AG04450 (cell line): Measurements from ENCODE around the gene HEATR9. TPM values are rescaled to one million over a fixed set of nuclear protein-coding genes. Genes with fewer than 3 reads are reported as not detected.

ENCODE experiments used
- CTCF ChIA-PET: fragments of 300-600, 350-600 bp; formaldehyde crosslinking; extraction: SDS; loops from one replicate; lab custom pipeline; 2022; ENCODE audit warnings: antibody characterized with exemption, inconsistent platforms; lab: Charles Lee
- POLR2A ChIA-PET: fragments of 350-600 bp; formaldehyde crosslinking; extraction: SDS; loops from one replicate; lab custom pipeline; 2021; ENCODE audit warnings: antibody characterized with exemption, inconsistent platforms; lab: Yijun Ruan, JAX
- DNase-seq: peaks from one replicate; pipeline ENCODE4 v3.0.0-alpha.2; 2011; ENCODE audit warnings: low read depth, low spot score
- H3K27ac ChIP-seq: one replicate; pipeline ENCODE4 v1.5.1; 2012; ENCODE audit warnings: low read depth, low read length, control low read depth
- H3K27me3 ChIP-seq: one replicate; pipeline ENCODE4 v1.6.0; 2012; ENCODE audit warnings: low read length; ENCODE audit not compliant: control insufficient read depth, insufficient read depth
- H3K4me3 ChIP-seq: 2 replicates; pipeline ENCODE4 v1.5.1; 2011; ENCODE audit warnings: mild to moderate bottlenecking, low read depth, low read length, control low read depth
- H3K9me3 ChIP-seq: 2 replicates; pipeline ENCODE4 v1.5.1; 2012; ENCODE audit warnings: low read length; ENCODE audit not compliant: control insufficient read depth, insufficient read depth
- CTCF ChIP-seq: IDR thresholded peaks from 2 replicates; pipeline ENCODE4 v1.5.1; 2011; ENCODE audit warnings: low read depth, low read length, control low read depth, inconsistent platforms
- polyA plus RNA-seq: library from polyadenylated mRNA; depleted of rRNA; stranded (reverse); fragments of >200 nt; gene quantifications from 2 replicates; pipeline ENCODE4 v1.2.3, GENCODE V29; 2011

The HEATR9 gene
- polyA plus RNA-seq, 1 experiment = not detected

- Histone ChIP-seq H3K27ac (no peak overlapping the region), H3K27me3 (no peaks in the 10 kb centered on the region), H3K4me3 (no peak overlapping the region), H3K9me3 (no peaks in the 10 kb centered on the region; the same call in 1 of the 2 replicates)
- no peak for DNase-seq
- POLR2A ChIA-PET = no interaction called here
- CTCF ChIA-PET = no interaction called here
- no peak for TF ChIP-seq CTCF
Measured at GRCh38 chr17:35913609-35914008, 44.9 kb upstream of the HEATR9 start.

- DNase-seq = no peak
- POLR2A ChIA-PET = no interaction called here
- Histone ChIP-seq H3K27ac (no peak overlapping the region), H3K4me3 (no peak overlapping the region), H3K27me3 (peaks cover 2% of the 10 kb centered on the region), H3K9me3 (no peaks in the 10 kb centered on the region; the same call in 1 of the 2 replicates)
- CTCF ChIA-PET = no interaction called here
- no peak for TF ChIP-seq CTCF
Measured at GRCh38 chr17:35912942-35913341, 44.3 kb upstream of the HEATR9 start.

GRCh38 chr17:35912339-35912912, 43.7 kb upstream of the HEATR9 start:
- H3K4me3 ChIP-seq = no peak overlapping the region
- TF ChIP-seq CTCF = no peak
- no peak overlapping the region for H3K27ac ChIP-seq
- ChIA-PET CTCF (no interaction called here), POLR2A (no interaction called here)
- no peak for DNase-seq
- no peaks in the 10 kb centered on the region for H3K9me3 ChIP-seq
- peaks cover 3% of the 10 kb centered on the region for H3K27me3 ChIP-seq

- H3K27me3 ChIP-seq = peaks cover 3% of the 10 kb centered on the region
- H3K4me3 ChIP-seq = no peak overlapping the region
- no peak for TF ChIP-seq CTCF
- ChIA-PET CTCF (no interaction called here), POLR2A (no interaction called here)
- H3K27ac ChIP-seq = no peak overlapping the region
- H3K9me3 ChIP-seq = no peaks in the 10 kb centered on the region
- no peak for DNase-seq
Measured at GRCh38 chr17:35909408-35909807, 40.7 kb upstream of the HEATR9 start.

- peaks cover 3% of the 10 kb centered on the region for H3K27me3 ChIP-seq
- POLR2A ChIA-PET = interaction anchor here (1.1 kb wide), 1 partner anchor 98 kb away, joined by 3 read pairs; the partner anchor contains the start of gene TAF15
- no peaks in the 10 kb centered on the region for H3K9me3 ChIP-seq
- CTCF ChIA-PET = no interaction called here
- H3K27ac ChIP-seq = no peak overlapping the region
- no peak for TF ChIP-seq CTCF
- DNase-seq = no peak
- no peak overlapping the region for H3K4me3 ChIP-seq
Measured at GRCh38 chr17:35907691-35908090, 39.0 kb upstream of the HEATR9 start.
